Motor neuron (in vitro differentiated cells): ENCODE data around the gene SLC26A2. TPM values are rescaled to one million over a fixed set of nuclear protein-coding genes. Genes with fewer than 3 reads are reported as not detected.
"Not testable (repeated sequence)": the region's sequence is repeated elsewhere in the genome, so short reads cannot be mapped to it uniquely, and the experiment has no call there.

Experiments
- ATAC-seq, 8 experiments: fragments of 200-7000 bp; cut with Tn5 transposase; replicated peaks in 6 of 8; 2 replicates each; pipeline ENCODE4 v1.8.0; 2021; ENCODE audit warnings: mild to moderate bottlenecking in 8 of 8, moderate library complexity in 8 of 8
- H3K27ac ChIP-seq, 2 donors: fragments of 250-450 bp; sonication (Bioruptor Pico); 2 replicates each; pipeline ENCODE4 v1.9.0; 2021; ENCODE audit warnings: antibody characterized with exemption in 2 of 2, mild to moderate bottlenecking in 2 of 2, moderate library complexity in 1 of 2
- H3K4me1 ChIP-seq, 2 donors: fragments of 250-450 bp; sonication (Bioruptor Pico); replicated peaks in 1 of 2; 2 replicates each; pipeline ENCODE4 v1.6.1; 2021; ENCODE audit warnings: antibody characterized with exemption in 2 of 2, mild to moderate bottlenecking in 2 of 2, moderate library complexity in 1 of 2
- H3K4me3 ChIP-seq, 5 donors: fragments of 250-450 bp; sonication (Bioruptor Pico); 2 replicates each; pipeline ENCODE4 v1.9.0; 2021; ENCODE audit warnings: antibody characterized with exemption in 5 of 5, mild to moderate bottlenecking in 5 of 5, moderate library complexity in 4 of 5
- WGBS, 10 experiments: fragments of 450-650 bp; shearing (Covaris generic); methylation state at CpG; one replicate each; pipeline ENCODE4 v1.0.0; 2022; 5-methylcytosine and 5-hydroxymethylcytosine counted together
- in situ Hi-C, 9 experiments: fragments of 400-800 bp; cut with MboI; loops; one replicate each; pipeline ENCODE4 v1.15.0; 2021; ENCODE audit warnings: low sequenced_read_pairs in 9 of 9, low pct_unique_long_range_greater_than_20kb in 2 of 9; ENCODE audit not compliant: unreplicated experiment in 9 of 9
- total RNA-seq, 8 experiments: library from RNA; unstranded; fragments of 300-600 nt; gene quantifications; 2 replicates each; pipeline versions ENCODE4 v1.2.3 to v1.2.4, GENCODE V29; 2022

SLC26A2 gene
- total RNA-seq, 8 experiments from 2014 or later = 6.9 to 17.0 (median 8.1) TPM

GRCh38 chr5:149940941-149941644 lies 19.5 kb upstream of the SLC26A2 start:
- peak in 3 of 8 experiments; percentile 21 to 70 (median 65) for ATAC-seq
- H3K27ac ChIP-seq = no peak overlapping the region
- WGBS, 10 experiments = 20 to 100% (median 71%) methylated on average over 1 to 4 of the region's 5 CpGs; no CpG with 5 or more reads in 1 of the 10 experiments
- no peak overlapping the region for H3K4me3 ChIP-seq
- in situ Hi-C loops = no loop called here
- peaks cover 0 to 7% of the 10 kb centered on the region in 2 donors for H3K4me1 ChIP-seq

GRCh38 chr5:149941795-149942194 lies 18.8 kb upstream of the SLC26A2 start:
- in situ Hi-C loops = no loop called here
- 53 to 93% (median 72%) methylated on average over 1 to 4 of the region's 4 CpGs; no CpG with 5 or more reads in 1 of the 10 experiments for WGBS, 10 experiments
- H3K4me1 ChIP-seq = peaks cover 0 to 7% of the 10 kb centered on the region in 2 donors
- no peak overlapping the region for H3K27ac ChIP-seq
- H3K4me3 ChIP-seq = no peak overlapping the region
- ATAC-seq = no peak

DNA sequence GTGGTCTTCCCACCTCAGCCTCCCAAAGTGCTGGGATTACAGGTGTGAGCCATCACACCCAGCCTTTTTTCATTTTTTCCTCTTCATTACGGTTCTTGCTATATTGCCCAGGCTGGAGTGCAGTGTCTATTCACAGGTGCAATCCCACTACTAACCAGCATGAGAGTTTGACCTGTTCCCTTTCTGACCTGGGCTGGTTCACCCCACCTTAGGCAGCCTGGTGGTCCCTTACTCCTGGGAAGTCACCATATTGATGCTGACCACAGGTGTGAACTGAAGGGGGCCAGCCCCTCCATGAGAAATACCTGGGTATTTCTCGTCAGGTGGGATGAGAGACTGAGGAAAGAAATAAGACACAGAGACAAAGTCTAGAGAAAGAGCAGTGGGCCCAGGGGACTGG lies 18.4 kb upstream of the SLC26A2 start:
- H3K4me3 ChIP-seq = no peak overlapping the region
- ATAC-seq = no peak
- H3K4me1 ChIP-seq = peaks cover 0 to 7% of the 10 kb centered on the region in 2 donors
- no peak overlapping the region for H3K27ac ChIP-seq
- WGBS, 10 experiments = 60 to 100% (median 86%) methylated on average over 1 to 2 of the region's 2 CpGs; no CpG with 5 or more reads in 4 of the 10 experiments
- in situ Hi-C loops = no loop called here

DNA sequence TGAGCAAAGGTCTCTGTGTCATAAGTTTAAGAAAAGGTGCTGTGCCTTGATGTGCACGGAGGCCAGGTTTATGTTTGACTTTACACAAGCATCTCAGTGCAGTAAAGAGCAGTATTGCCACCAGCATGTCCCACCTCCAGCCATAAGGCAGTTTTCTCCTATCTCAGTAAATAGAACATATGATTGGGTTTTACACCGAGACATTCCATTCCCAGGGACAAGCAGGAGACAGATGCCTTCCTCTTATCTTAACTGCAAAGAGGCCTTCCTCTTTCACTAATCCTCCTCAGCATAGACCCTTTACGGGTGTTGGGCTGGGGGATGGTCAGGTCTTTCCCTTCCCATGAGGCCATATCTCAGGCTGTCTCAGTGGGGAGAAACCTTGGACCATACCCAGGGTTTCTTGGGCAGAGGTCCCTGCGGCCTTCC lies 17.8 kb upstream of the SLC26A2 start:
- H3K4me3 ChIP-seq = not testable (repeated sequence)

GRCh38 chr5:149943177-149943949 lies 17.2 kb upstream of the SLC26A2 start:
- H3K27ac ChIP-seq, H3K4me3 ChIP-seq, H3K4me1 ChIP-seq, in situ Hi-C loops: not testable (repeated sequence)
- ATAC-seq = peak in 1 of 8 experiments; percentile 21
- 57 to 100% (median 87%) methylated on average over 1 to 3 of the region's 6 CpGs; no CpG with 5 or more reads in 2 of the 10 experiments for WGBS, 10 experiments

More for the DNA sequence above, 17.8 kb upstream of the SLC26A2 start:
- H3K27ac ChIP-seq, ATAC-seq, H3K4me1 ChIP-seq, in situ Hi-C loops: not testable (repeated sequence)
- WGBS, 10 experiments = 60 to 100% methylated on average over 1 of the region's 4 CpGs; no CpG with 5 or more reads in 8 of the 10 experiments

DNA sequence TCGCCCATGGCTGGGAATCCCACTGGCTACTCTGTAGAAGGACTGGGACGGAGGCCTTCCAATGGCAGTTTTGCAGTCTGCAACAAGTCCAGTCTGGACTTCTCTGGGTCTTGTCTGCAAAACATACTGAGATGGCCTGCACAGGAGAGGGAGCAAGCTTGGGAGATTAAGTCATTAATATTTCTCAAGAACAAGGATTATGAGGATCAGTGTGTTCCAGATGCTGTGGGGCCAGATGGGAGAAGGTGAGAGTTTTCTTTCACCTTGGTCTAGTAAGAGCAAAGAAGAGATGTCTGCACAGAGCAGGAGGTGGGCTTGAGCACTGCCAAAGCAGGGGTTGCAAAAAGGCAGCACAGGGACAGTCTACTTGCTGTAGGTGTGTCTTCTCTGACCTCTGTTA lies 15.9 kb upstream of the SLC26A2 start, which contains the start of gene PDE6A:
TSS of gene PDE6A (minus strand) at position 128 of the 400 bp plus-strand sequence. CDS start at position 8, 120 bp downstream.
- 40 to 80% methylated on average over 1 of the region's 2 CpGs; no CpG with 5 or more reads in 8 of the 10 experiments for WGBS, 10 experiments
- Histone ChIP-seq H3K4me3 (no peak within 1 kb of the TSS), H3K4me1 (no peaks in the 10 kb centered on the region), H3K27ac (no peak within 1 kb of the TSS)
- in situ Hi-C loops = no loop called here
- no peak for ATAC-seq

DNA sequence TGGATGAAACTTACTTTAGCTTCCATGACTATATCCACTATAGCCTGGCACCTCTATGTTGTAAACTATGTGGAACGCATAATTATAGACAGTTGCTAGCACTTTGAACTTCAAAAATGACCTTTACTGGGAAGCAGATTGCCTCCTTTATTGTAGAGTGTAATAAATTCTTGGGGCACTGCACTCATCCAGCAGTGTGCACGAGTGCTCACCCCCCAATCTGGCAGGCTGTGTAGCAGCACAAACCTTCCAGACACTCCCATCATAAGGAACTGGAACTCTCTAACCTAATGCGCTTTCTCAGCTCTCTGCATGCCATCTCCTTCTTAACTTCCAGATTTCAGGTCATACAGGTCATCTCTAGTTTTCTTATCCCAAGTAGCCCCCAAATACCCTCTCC lies 14.4 kb upstream of the SLC26A2 start:
- H3K27ac ChIP-seq = no peak overlapping the region
- no peak for ATAC-seq
- H3K4me1 ChIP-seq = no peaks in the 10 kb centered on the region
- no peak overlapping the region for H3K4me3 ChIP-seq
- WGBS, 10 experiments = 40 to 85% (median 70%) methylated on average over 1 to 3 of the region's 3 CpGs; no CpG with 5 or more reads in 2 of the 10 experiments
- in situ Hi-C loops = no loop called here

DNA sequence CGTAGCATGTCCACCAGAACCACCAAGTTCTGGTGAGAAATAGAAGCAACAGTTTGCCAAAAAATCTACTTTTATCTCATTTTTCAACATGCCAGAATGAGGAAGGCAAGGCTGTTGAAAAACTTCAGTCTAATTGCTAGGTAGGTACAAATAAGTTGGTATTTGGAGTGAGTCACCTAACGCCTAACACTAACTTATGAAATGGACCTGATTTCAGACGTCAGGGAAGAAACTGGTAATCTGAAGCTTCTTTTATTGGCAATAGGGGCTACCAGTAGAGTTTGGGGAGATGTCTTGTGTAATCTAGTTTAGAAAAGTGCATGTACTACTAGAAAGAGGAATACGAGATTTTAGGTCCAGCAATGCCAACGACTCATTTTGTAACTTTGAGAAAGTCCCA lies 11.6 kb upstream of the SLC26A2 start:
- no peak for ATAC-seq

DNA sequence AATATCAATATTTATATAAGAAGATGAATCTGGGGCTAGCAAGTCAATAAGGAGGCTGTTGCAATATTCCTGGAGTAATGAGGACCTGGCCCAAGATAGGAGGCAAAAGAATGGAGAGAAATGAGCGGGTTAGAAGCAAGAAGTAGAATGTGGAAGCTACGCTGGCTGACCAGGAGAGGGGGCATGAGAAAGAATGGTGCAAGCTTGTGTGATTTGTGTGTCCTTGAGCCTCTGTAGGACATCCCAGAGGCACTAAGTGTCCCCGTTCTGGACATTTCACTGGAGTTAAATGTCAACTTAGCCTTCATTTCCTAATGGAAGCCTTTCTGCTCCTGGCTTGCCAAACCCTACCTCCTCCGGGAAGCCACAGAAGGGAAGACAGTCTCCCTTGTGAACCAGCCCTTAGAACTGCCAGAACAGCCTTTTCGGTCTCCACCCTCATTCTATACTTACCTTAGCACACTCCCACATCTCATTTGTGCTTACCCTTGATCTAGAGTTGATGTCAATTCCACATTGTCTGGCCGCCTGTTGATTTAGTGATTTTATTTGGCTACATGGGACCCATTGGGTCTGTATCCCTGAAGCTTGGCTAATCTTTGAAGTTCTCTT lies 9.3 kb upstream of the SLC26A2 start:
- no peak for ATAC-seq
- 44 to 86% (median 71%) methylated on average over 3 to 5 of the region's 6 CpGs; no CpG with 5 or more reads in 5 of the 10 experiments for WGBS, 10 experiments
- in situ Hi-C loops = no loop called here
- H3K4me1 ChIP-seq = peaks cover 0 to 5% of the 10 kb centered on the region in 2 donors
- H3K4me3 ChIP-seq = no peak overlapping the region
- no peak overlapping the region for H3K27ac ChIP-seq

More for the DNA sequence above, 11.6 kb upstream of the SLC26A2 start:
- Histone ChIP-seq H3K4me1 (peaks cover 0 to 5% of the 10 kb centered on the region in 2 donors), H3K4me3 (no peak overlapping the region), H3K27ac (no peak overlapping the region)
- 50 to 100% (median 73%) methylated on average over 1 to 5 of the region's 5 CpGs; no CpG with 5 or more reads in 2 of the 10 experiments for WGBS, 10 experiments
- in situ Hi-C loops = no loop called here

- in situ Hi-C loops = no loop called here
- 59 to 100% (median 80%) methylated on average over 2 to 6 of the region's 9 CpGs for WGBS, 10 experiments
- no peak overlapping the region for H3K27ac ChIP-seq
- peaks cover 0 to 5% of the 10 kb centered on the region in 2 donors for H3K4me1 ChIP-seq
- no peak overlapping the region for H3K4me3 ChIP-seq
- peak in 2 of 8 experiments; percentile 20 to 72 for ATAC-seq
These were observed 7.0 kb upstream of the SLC26A2 start for GRCh38 chr5:149953436-149954121.

- Histone ChIP-seq H3K4me3 (no peak overlapping the region), H3K27ac (no peak overlapping the region), H3K4me1 (peaks cover 7 to 10% of the 10 kb centered on the region in 2 donors)
- 17 to 95% (median 80%) methylated on average over 2 to 6 of the region's 6 CpGs; no CpG with 5 or more reads in 2 of the 10 experiments for WGBS, 10 experiments
- ATAC-seq = no peak
- in situ Hi-C loops = no loop called here
These were observed 5.8 kb upstream of the SLC26A2 start for GRCh38 chr5:149954798-149955197.

GRCh38 chr5:149956685-149957084 lies 3.9 kb upstream of the SLC26A2 start:
- 44 to 100% (median 63%) methylated on average over 1 to 4 of the region's 5 CpGs; no CpG with 5 or more reads in 2 of the 10 experiments for WGBS, 10 experiments
- ATAC-seq = no peak
- in situ Hi-C loops = no loop called here
- peaks cover 15% of the 10 kb centered on the region in 2 donors for H3K4me1 ChIP-seq
- no peak overlapping the region for H3K4me3 ChIP-seq
- no peak overlapping the region for H3K27ac ChIP-seq
